ENCODE data around the gene DCST2.

DCST2 gene

GRCh38 chr1:155029513-155030242, 3.9 kb downstream of the DCST2 start:
- TF ChIP-seq CTCF (IDR thresholded peaks at IDR 0.05), result no peak
- H3K4me2 ChIP-seq (ENCODE audit: low read length), result no peak overlapping the region

GRCh38 chr1:155026588-155026987, 7.0 kb downstream of the DCST2 start:
- TF ChIP-seq CTCF (IDR thresholded peaks at IDR 0.05), result no peak
- no peak overlapping the region for H2AFZ ChIP-seq

More at GRCh38 chr1:155029513-155030242, 3.9 kb downstream of the DCST2 start:
- Histone ChIP-seq H3K27me3 (ENCODE audit: control insufficient read depth, insufficient read depth, low read length) (no peaks in the 10 kb centered on the region), H2AFZ (no peak overlapping the region), H3K79me2 (no peaks in the 10 kb centered on the region), H3K27ac (no peak overlapping the region), H3K9ac (no peak overlapping the region), H3K4me1 (no peaks in the 10 kb centered on the region), H3K9me3 (ENCODE audit: control insufficient read depth, low read length) (no peaks in the 10 kb centered on the region), H3K4me3 (ENCODE audit: low read depth, low read length) (no peak overlapping the region), H3K36me3 (ENCODE audit: control insufficient read depth, insufficient read depth, low read length) (no peaks in the 10 kb centered on the region)

GRCh38 chr1:155026154-155026553, 7.4 kb downstream of the DCST2 start:
- Histone ChIP-seq H3K79me2 (no peaks in the 10 kb centered on the region), H3K27me3 (ENCODE audit: control insufficient read depth, insufficient read depth, low read length) (no peaks in the 10 kb centered on the region), H3K4me2 (ENCODE audit: low read length) (no peak overlapping the region), H3K36me3 (ENCODE audit: control insufficient read depth, insufficient read depth, low read length) (no peaks in the 10 kb centered on the region), H3K27ac (no peak overlapping the region), H3K9ac (no peak overlapping the region), H3K4me1 (no peaks in the 10 kb centered on the region), H2AFZ (no peak overlapping the region), H3K4me3 (ENCODE audit: low read depth, low read length) (no peak overlapping the region), H3K9me3 (ENCODE audit: control insufficient read depth, low read length) (no peaks in the 10 kb centered on the region)
- TF ChIP-seq CTCF (IDR thresholded peaks at IDR 0.05), result no peak

More at GRCh38 chr1:155026588-155026987, 7.0 kb downstream of the DCST2 start:
- no peak overlapping the region for H3K4me2 ChIP-seq (ENCODE audit: low read length)
- H3K9me3 ChIP-seq (ENCODE audit: control insufficient read depth, low read length), result no peaks in the 10 kb centered on the region
- no peak overlapping the region for H3K27ac ChIP-seq
- H3K9ac ChIP-seq, result no peak overlapping the region
- H3K27me3 ChIP-seq (ENCODE audit: control insufficient read depth, insufficient read depth, low read length), result no peaks in the 10 kb centered on the region
- no peak overlapping the region for H3K4me3 ChIP-seq (ENCODE audit: low read depth, low read length)
- H3K4me1 ChIP-seq, result no peaks in the 10 kb centered on the region
- no peaks in the 10 kb centered on the region for H3K36me3 ChIP-seq (ENCODE audit: control insufficient read depth, insufficient read depth, low read length)
- no peaks in the 10 kb centered on the region for H3K79me2 ChIP-seq

GRCh38 chr1:155024315-155024714, 9.3 kb downstream of the DCST2 start:
- Histone ChIP-seq H3K4me2 (ENCODE audit: low read length) (no peak overlapping the region), H3K4me3 (ENCODE audit: low read depth, low read length) (no peak overlapping the region), H3K27me3 (ENCODE audit: control insufficient read depth, insufficient read depth, low read length) (no peaks in the 10 kb centered on the region), H3K9ac (no peak overlapping the region), H3K79me2 (no peaks in the 10 kb centered on the region), H3K9me3 (ENCODE audit: control insufficient read depth, low read length) (no peaks in the 10 kb centered on the region), H3K27ac (no peak overlapping the region), H2AFZ (no peak overlapping the region), H3K4me1 (no peaks in the 10 kb centered on the region), H3K36me3 (ENCODE audit: control insufficient read depth, insufficient read depth, low read length) (no peaks in the 10 kb centered on the region)
- no peak for TF ChIP-seq CTCF (IDR thresholded peaks at IDR 0.05)

- Histone ChIP-seq H3K4me2 (ENCODE audit: low read length) (no peak overlapping the region), H3K9me3 (ENCODE audit: control insufficient read depth, low read length) (no peaks in the 10 kb centered on the region), H3K9ac (no peak overlapping the region), H3K27ac (no peak overlapping the region), H3K27me3 (ENCODE audit: control insufficient read depth, insufficient read depth, low read length) (no peaks in the 10 kb centered on the region), H3K4me1 (peaks cover 6% of the 10 kb centered on the region), H3K4me3 (ENCODE audit: low read depth, low read length) (no peak overlapping the region), H3K79me2 (no peaks in the 10 kb centered on the region), H3K36me3 (ENCODE audit: control insufficient read depth, insufficient read depth, low read length) (no peaks in the 10 kb centered on the region), H2AFZ (no peak overlapping the region)
- TF ChIP-seq CTCF (IDR thresholded peaks at IDR 0.05), result no peak
Measured at GRCh38 chr1:155023627-155024026, 10.0 kb downstream of the DCST2 start.

All from parathyroid adenoma (tissue), 2 donors.